Transverse colon (tissue), 4 donors: ENCODE results near the gene MAPKAPK2. TPM values are rescaled to one million over a fixed set of nuclear protein-coding genes. Genes with fewer than 3 reads are reported as not detected.

Source experiments
- DNase-seq: peaks from one replicate; pipeline ENCODE4 v3.0.0-alpha.2; 2019
- H3K27ac ChIP-seq, 4 donors: fragments of 200-600 bp; sonication (generic); 2 replicates each; pipeline ENCODE4 v1.5.1; 2016 to 2018; ENCODE audit warnings: inconsistent platforms in 4 of 4
- H3K27me3 ChIP-seq: fragments of 200-600 bp; sonication (generic); 2 replicates; pipeline ENCODE4 v1.5.1; 2017; ENCODE audit warnings: inconsistent platforms
- H3K36me3 ChIP-seq, 4 donors: fragments of 200-600 bp; sonication (generic); 2 replicates each; pipeline ENCODE4 v1.5.1; 2017 to 2019; ENCODE audit warnings: inconsistent platforms in 4 of 4
- H3K4me1 ChIP-seq, 4 donors: fragments of 200-600 bp; sonication (generic); 2 replicates each; pipeline ENCODE4 v1.5.1; 2017 to 2020; ENCODE audit warnings: inconsistent platforms in 4 of 4
- H3K4me3 ChIP-seq, 4 donors: fragments of 200-600 bp; sonication (generic); 1 replicate in 1 of 4; 2 replicates in 3 of 4; pipeline versions ENCODE4 v1.5.1 to v1.6.1; 2017 to 2019; ENCODE audit warnings: inconsistent platforms in 4 of 4
- H3K9me3 ChIP-seq, 2 donors: fragments of 200-600 bp; sonication (generic); 2 replicates each; pipeline ENCODE4 v1.5.1; 2017 to 2019; ENCODE audit warnings: inconsistent platforms in 2 of 2
- EP300 ChIP-seq: sonication (generic); formaldehyde crosslinking; IDR thresholded peaks from one replicate; pipeline ENCODE4 v1.6.1; 2017; ENCODE audit warnings: antibody characterized with exemption, low read depth
- POLR2A ChIP-seq: fragments of 450-650 bp; IDR thresholded peaks from one replicate; pipeline ENCODE4 v1.6.1; 2016; ENCODE audit warnings: antibody characterized with exemption, mild to moderate bottlenecking, moderate library complexity
- POLR2AphosphoS5 ChIP-seq, 3 donors: sonication (generic); formaldehyde crosslinking; IDR thresholded peaks; one replicate each; pipeline ENCODE4 v1.6.1; 2016; ENCODE audit warnings: antibody characterized with exemption in 3 of 3
- WGBS, 2 donors: methylation state at CpG; one replicate each; pipeline ENCODE4 v1.1.5; 2018; ENCODE audit warnings: low coverage in 1 of 2; 5-methylcytosine and 5-hydroxymethylcytosine counted together
- in situ Hi-C, 4 donors: fragments of 200-750 bp; cut with MboI; loops; one replicate each; pipeline versions ENCODE4 v1.15.0 to v1.15.1; 2017; ENCODE audit warnings: low sequenced_read_pairs in 3 of 4, low pct_ligation_motif_present in 1 of 4, low pct_unique_long_range_greater_than_20kb in 1 of 4
- intact Hi-C: fragments of 100-400 bp; cut with DNase I; formaldehyde crosslinking; loops from one replicate; pipeline ENCODE4 v1.15.1; 2023; ENCODE audit warnings: low total_unique reads
- total RNA-seq, 4 donors: library from RNA; depleted of rRNA; stranded (reverse); fragments of >200 nt; gene quantifications; one replicate each; pipeline ENCODE4 v1.1.0, GENCODE V29; 2016
- TF ChIP-seq, protein P1 (sequence below), 5 experiments: fragments of 200-600 bp in 3 of 5; fragments of 450-650 bp in 2 of 5; sonication (generic) in 3 of 5; IDR thresholded peaks; 1 replicate in 2 of 5; 2 replicates in 3 of 5; pipeline ENCODE4 v1.5.1; 2016 to 2017; ENCODE audit warnings: antibody characterized with exemption in 5 of 5, inconsistent platforms in 3 of 5, mild to moderate bottlenecking in 2 of 5, moderate library complexity in 1 of 5

Gene MAPKAPK2
- total RNA-seq, 4 donors from 2014 or later: 47.0 to 74.8 (median 52.2) TPM

DNA sequence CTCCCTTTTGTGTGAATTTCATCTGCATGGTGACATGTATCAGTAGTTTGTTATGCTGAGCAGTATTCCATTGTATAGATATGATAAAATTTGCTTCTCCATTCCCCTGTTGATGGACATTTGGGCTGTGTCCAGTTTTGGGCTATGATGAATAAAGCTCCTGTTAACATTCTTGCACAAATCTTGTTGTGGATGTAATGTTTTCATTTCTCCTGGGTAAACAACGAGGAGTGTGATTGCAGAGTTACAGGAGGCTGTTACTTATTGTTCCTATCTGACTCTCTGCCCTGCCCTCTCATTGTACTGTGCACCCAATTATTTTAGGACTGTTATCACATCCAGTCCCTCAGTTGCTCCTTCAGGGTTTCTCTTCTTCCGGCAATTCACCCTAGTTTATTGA, 24.2 kb downstream of the MAPKAPK2 start:
- no peak overlapping the region for H3K27ac ChIP-seq
- WGBS, 2 donors: 38 to 48% methylated on average over 2 of the region's 2 CpGs
- H3K27me3 ChIP-seq: no peaks in the 10 kb centered on the region

DNA sequence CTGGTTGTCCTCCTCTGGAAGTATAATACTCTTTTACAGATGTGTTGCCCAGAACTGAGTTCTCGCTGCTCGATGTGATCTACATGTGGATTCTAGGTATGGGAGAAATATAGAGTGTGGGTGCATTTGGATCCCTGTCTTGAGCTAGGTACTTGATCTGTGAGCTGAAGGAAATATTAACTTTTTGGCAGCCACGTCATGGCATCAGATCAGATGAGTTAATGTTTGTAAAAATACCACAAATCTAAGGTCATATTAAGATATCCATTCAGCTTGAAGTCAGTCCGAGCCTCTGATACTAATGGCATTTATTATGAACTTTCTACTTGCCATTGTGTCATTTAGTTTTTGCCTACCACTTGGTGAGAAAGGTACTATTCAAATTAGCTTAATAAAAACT, 24.6 kb downstream of the MAPKAPK2 start:
- in situ Hi-C loops: no loop called here
- H3K27ac ChIP-seq: no peak overlapping the region
- H3K4me1 ChIP-seq: peaks cover 67 to 100% (median 89%) of the 10 kb centered on the region in 4 donors
- WGBS, 2 donors: 84 to 87% methylated on average over 4 of the region's 4 CpGs
- TF ChIP-seq, protein P1, sequence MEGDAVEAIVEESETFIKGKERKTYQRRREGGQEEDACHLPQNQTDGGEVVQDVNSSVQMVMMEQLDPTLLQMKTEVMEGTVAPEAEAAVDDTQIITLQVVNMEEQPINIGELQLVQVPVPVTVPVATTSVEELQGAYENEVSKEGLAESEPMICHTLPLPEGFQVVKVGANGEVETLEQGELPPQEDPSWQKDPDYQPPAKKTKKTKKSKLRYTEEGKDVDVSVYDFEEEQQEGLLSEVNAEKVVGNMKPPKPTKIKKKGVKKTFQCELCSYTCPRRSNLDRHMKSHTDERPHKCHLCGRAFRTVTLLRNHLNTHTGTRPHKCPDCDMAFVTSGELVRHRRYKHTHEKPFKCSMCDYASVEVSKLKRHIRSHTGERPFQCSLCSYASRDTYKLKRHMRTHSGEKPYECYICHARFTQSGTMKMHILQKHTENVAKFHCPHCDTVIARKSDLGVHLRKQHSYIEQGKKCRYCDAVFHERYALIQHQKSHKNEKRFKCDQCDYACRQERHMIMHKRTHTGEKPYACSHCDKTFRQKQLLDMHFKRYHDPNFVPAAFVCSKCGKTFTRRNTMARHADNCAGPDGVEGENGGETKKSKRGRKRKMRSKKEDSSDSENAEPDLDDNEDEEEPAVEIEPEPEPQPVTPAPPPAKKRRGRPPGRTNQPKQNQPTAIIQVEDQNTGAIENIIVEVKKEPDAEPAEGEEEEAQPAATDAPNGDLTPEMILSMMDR (IDR thresholded peaks at IDR 0.05): no peak
- TF ChIP-seq EP300 (no peak), POLR2A (no peak), POLR2AphosphoS5 (IDR thresholded peaks at IDR 0.05) (no peak)
- intact Hi-C loops: no loop called here
- no peaks in the 10 kb centered on the region for H3K27me3 ChIP-seq
- H3K9me3 ChIP-seq: no peaks in the 10 kb centered on the region
- H3K36me3 ChIP-seq: no peaks in the 10 kb centered on the region
- H3K4me3 ChIP-seq: no peak overlapping the region
- DNase-seq: no peak

More for the DNA sequence above, 24.2 kb downstream of the MAPKAPK2 start:
- no peak for DNase-seq
- Histone ChIP-seq H3K4me1 (peaks cover 64 to 100% (median 87%) of the 10 kb centered on the region in 4 donors), H3K4me3 (no peak overlapping the region), H3K9me3 (no peaks in the 10 kb centered on the region), H3K36me3 (no peaks in the 10 kb centered on the region)
- TF ChIP-seq EP300 (no peak), POLR2A (no peak), POLR2AphosphoS5 (IDR thresholded peaks at IDR 0.05) (no peak)
- TF ChIP-seq, protein P1 (IDR thresholded peaks at IDR 0.05): no peak
- in situ Hi-C loops: no loop called here
- intact Hi-C loops: no loop called here

GRCh38 chr1:206709772-206710459, 25.2 kb downstream of the MAPKAPK2 start:
- TF ChIP-seq, protein P1 (IDR thresholded peaks at IDR 0.05): no peak
- TF ChIP-seq POLR2AphosphoS5 (IDR thresholded peaks at IDR 0.05): no peak
- no peak for TF ChIP-seq POLR2A
- DNase-seq: no peak
- H3K36me3 ChIP-seq: no peaks in the 10 kb centered on the region
- intact Hi-C loops: no loop called here
- H3K4me1 ChIP-seq: peaks cover 65 to 100% (median 91%) of the 10 kb centered on the region in 4 donors
- in situ Hi-C loops: no loop called here
- no peaks in the 10 kb centered on the region for H3K9me3 ChIP-seq
- H3K27ac ChIP-seq: no peak overlapping the region
- no peaks in the 10 kb centered on the region for H3K27me3 ChIP-seq
- WGBS, 2 donors: 69 to 84% methylated on average over 3 to 5 of the region's 5 CpGs
- H3K4me3 ChIP-seq: no peak overlapping the region

GRCh38 chr1:206710460-206710823, 25.7 kb downstream of the MAPKAPK2 start:
- intact Hi-C loops: no loop called here
- H3K9me3 ChIP-seq: no peaks in the 10 kb centered on the region
- H3K27ac ChIP-seq: no peak overlapping the region
- 58 to 63% methylated on average over 3 of the region's 3 CpGs for WGBS, 2 donors
- TF ChIP-seq, protein P1 (IDR thresholded peaks at IDR 0.05): no peak
- TF ChIP-seq POLR2A (no peak), POLR2AphosphoS5 (IDR thresholded peaks at IDR 0.05) (no peak), EP300 (no peak)
- H3K4me1 ChIP-seq: peaks cover 64 to 100% (median 91%) of the 10 kb centered on the region in 4 donors
- no peaks in the 10 kb centered on the region for H3K36me3 ChIP-seq
- DNase-seq: no peak
- no peak overlapping the region for H3K4me3 ChIP-seq
- no peaks in the 10 kb centered on the region for H3K27me3 ChIP-seq
- in situ Hi-C loops: no loop called here
